Natural killer cell (primary cell): ENCODE measurements around the gene CHRNG. TPM values are rescaled to one million over a fixed set of nuclear protein-coding genes. Genes with fewer than 3 reads are reported as not detected.
A peak's percentile ranks its signal among the peaks of the same experiment; 100 is the strongest.

ENCODE experiments used
- ATAC-seq, 3 donors: fragments of 150-1000 bp in 2 of 3; fragments of 200-7000 bp in 1 of 3; cut with Tn5 transposase; 1 replicate in 1 of 3; 2 replicates in 2 of 3; pipeline ENCODE4 v1.10.0; 2021; ENCODE audit warnings: mild to moderate bottlenecking in 2 of 3, moderate library complexity in 2 of 3
- DNase-seq, 2 donors: peaks; one replicate each; pipeline versions ENCODE4 v3.0.0 to v3.0.0-alpha.2; 2013 to 2021; ENCODE audit warnings: mixed read lengths in 1 of 2
- H3K27ac ChIP-seq: one replicate; pipeline ENCODE4 v1.5.1; 2013; ENCODE audit warnings: mild to moderate bottlenecking, low read length
- H3K27me3 ChIP-seq: one replicate; pipeline ENCODE4 v1.6.1; 2013; ENCODE audit warnings: low read length; ENCODE audit not compliant: control insufficient read depth, insufficient read depth
- H3K36me3 ChIP-seq: one replicate; pipeline ENCODE4 v1.6.1; 2013; ENCODE audit warnings: low read length; ENCODE audit not compliant: control insufficient read depth, insufficient read depth
- H3K4me1 ChIP-seq: one replicate; pipeline ENCODE4 v1.6.1; 2013; ENCODE audit warnings: low read length; ENCODE audit not compliant: control insufficient read depth, insufficient read depth
- H3K4me3 ChIP-seq: one replicate; pipeline ENCODE4 v1.5.1; 2013; ENCODE audit warnings: low read length
- H3K9me3 ChIP-seq: one replicate; pipeline ENCODE4 v1.6.1; 2013; ENCODE audit warnings: low read length; ENCODE audit not compliant: control insufficient read depth, insufficient read depth
- H3K27ac Mint-ChIP-seq, 2 donors: one replicate each; pipeline ENCODE4 v1.8.0; 2022; ENCODE audit warnings: mild to moderate bottlenecking in 2 of 2, mixed read lengths in 2 of 2, moderate library complexity in 1 of 2
- H3K27me3 Mint-ChIP-seq, 2 donors: one replicate each; pipeline ENCODE4 v1.8.0; 2022; ENCODE audit warnings: low read depth in 2 of 2, mixed read lengths in 2 of 2
- H3K36me3 Mint-ChIP-seq: one replicate; pipeline ENCODE4 v1.8.0; 2022; ENCODE audit warnings: mixed read lengths
- H3K4me1 Mint-ChIP-seq, 2 donors: one replicate each; pipeline ENCODE4 v1.8.0; 2022; ENCODE audit warnings: mixed read lengths in 2 of 2
- H3K4me3 Mint-ChIP-seq: one replicate; pipeline ENCODE4 v1.8.0; 2022; ENCODE audit warnings: mild to moderate bottlenecking, moderate library complexity, mixed read lengths
- H3K9me3 Mint-ChIP-seq, 2 donors: one replicate each; pipeline ENCODE4 v1.8.0; 2022; ENCODE audit warnings: mixed read lengths in 2 of 2
- CTCF ChIP-seq: fragments of 200-600 bp; IDR thresholded peaks from one replicate; pipeline ENCODE4 v1.8.0; 2022; ENCODE audit warnings: antibody characterized with exemption
- WGBS: methylation state at CpG from one replicate; pipeline ENCODE4 v1.1.7; 2013; ENCODE audit warnings: missing lambda C conversion rate; ENCODE audit not compliant: insufficient coverage; 5-methylcytosine and 5-hydroxymethylcytosine counted together
- intact Hi-C: fragments of 100-400 bp; cut with micrococcal nuclease; formaldehyde crosslinking; loops from one replicate; pipeline ENCODE4 v1.14.2; 2022
- total RNA-seq, 4 donors: library from RNA; stranded (reverse); fragments of 120-200 nt in 1 of 4; gene quantifications; one replicate each; pipeline versions ENCODE4 v1.2.3 to v1.2.4, GENCODE V29; 2013 to 2022

CHRNG gene
- total RNA-seq, 3 donors from 2014 or later (not counting 1 experiment from before 2014, with no cell fraction given), result not detected

GRCh38 chr2:232526372-232526941 is 13.0 kb upstream of the CHRNG start:
- peaks cover 12 to 20% of the 10 kb centered on the region in 2 donors for H3K27me3 Mint-ChIP-seq
- Histone ChIP-seq H3K4me1 (peaks cover 40% of the 10 kb centered on the region), H3K9me3 (no peaks in the 10 kb centered on the region), H3K27me3 (peaks cover 18% of the 10 kb centered on the region), H3K4me3 (no peak overlapping the region), H3K27ac (no peak overlapping the region), H3K36me3 (no peaks in the 10 kb centered on the region)
- no peaks in the 10 kb centered on the region for H3K36me3 Mint-ChIP-seq
- H3K4me3 Mint-ChIP-seq, result no peak overlapping the region
- intact Hi-C loops, result no loop called here
- no peaks in the 10 kb centered on the region for H3K9me3 Mint-ChIP-seq
- H3K4me1 Mint-ChIP-seq, result peaks cover 9 to 15% of the 10 kb centered on the region in 2 donors
- ATAC-seq, result no peak
- TF ChIP-seq CTCF, result no peak
- no peak for DNase-seq
- no peak overlapping the region for H3K27ac Mint-ChIP-seq
- 81% methylated on average over 12 of the region's 13 CpGs for WGBS

- H3K27me3 Mint-ChIP-seq, result peaks cover 11 to 18% of the 10 kb centered on the region in 2 donors
- Histone ChIP-seq H3K27ac (no peak overlapping the region), H3K4me3 (no peak overlapping the region), H3K9me3 (no peaks in the 10 kb centered on the region), H3K36me3 (no peaks in the 10 kb centered on the region), H3K4me1 (peaks cover 27% of the 10 kb centered on the region), H3K27me3 (peaks cover 10% of the 10 kb centered on the region)
- no peaks in the 10 kb centered on the region for H3K9me3 Mint-ChIP-seq
- H3K4me3 Mint-ChIP-seq, result no peak overlapping the region
- no peak for TF ChIP-seq CTCF
- DNase-seq, result no peak
- no peak for ATAC-seq
- peaks cover 9 to 13% of the 10 kb centered on the region in 2 donors for H3K4me1 Mint-ChIP-seq
- intact Hi-C loops, result no loop called here
- H3K36me3 Mint-ChIP-seq, result no peaks in the 10 kb centered on the region
- H3K27ac Mint-ChIP-seq, result peak overlapping the region in 1 of 2 donors; percentile 77
- 85% methylated on average over 6 of the region's 6 CpGs for WGBS
Observed at GRCh38 chr2:232527905-232528470, 11.5 kb upstream of the CHRNG start.

GRCh38 chr2:232528746-232529460 is 10.6 kb upstream of the CHRNG start:
- intact Hi-C loops, result no loop called here

More at GRCh38 chr2:232528746-232529460, 10.6 kb upstream of the CHRNG start:
- peak in 2 of 3 donors; percentile 36 to 43 for ATAC-seq
- peak in 1 of 2 donors; percentile 31 for DNase-seq
- Mint-ChIP-seq H3K27me3 (peaks cover 6 to 12% of the 10 kb centered on the region in 2 donors), H3K27ac (peak overlapping the region in 1 of 2 donors; percentile 77), H3K9me3 (no peaks in the 10 kb centered on the region), H3K4me1 (peaks cover 9 to 13% of the 10 kb centered on the region in 2 donors), H3K36me3 (no peaks in the 10 kb centered on the region), H3K4me3 (no peak overlapping the region)
- no peaks in the 10 kb centered on the region for H3K9me3 ChIP-seq
- no peak overlapping the region for H3K4me3 ChIP-seq
- no peak for TF ChIP-seq CTCF
- no peaks in the 10 kb centered on the region for H3K36me3 ChIP-seq
- H3K27me3 ChIP-seq, result peaks cover 4% of the 10 kb centered on the region
- 55% methylated on average over 11 of the region's 11 CpGs for WGBS
- no peak overlapping the region for H3K27ac ChIP-seq
- peaks cover 20% of the 10 kb centered on the region for H3K4me1 ChIP-seq
